BE2C (cell line): ENCODE measurements around the gene PSG1.
A peak's percentile ranks its signal among the peaks of the same experiment; 100 is the strongest.
"Not testable (repeated sequence)": the region's sequence is repeated elsewhere in the genome, so short reads cannot be mapped to it uniquely, and the experiment has no call there.

Experiments used
- DNase-seq: peaks from one replicate; pipeline ENCODE4 v3.0.0-alpha.2; 2020
- H3K27me3 ChIP-seq: fragments of 250-450 bp; sonication (Bioruptor Pico); 2 replicates; pipeline ENCODE4 v1.5.1; 2020; ENCODE audit warnings: mild to moderate bottlenecking
- H3K36me3 ChIP-seq: fragments of 250-450 bp; sonication (Bioruptor Pico); 2 replicates; pipeline ENCODE4 v1.5.1; 2020; ENCODE audit warnings: mild to moderate bottlenecking
- H3K4me1 ChIP-seq: fragments of 250-450 bp; sonication (Bioruptor Pico); 2 replicates; pipeline ENCODE4 v1.5.1; 2020
- H3K4me3 ChIP-seq: 2 replicates; pipeline ENCODE4 v1.5.1; 2011; ENCODE audit warnings: low read depth, low read length
- H3K9me3 ChIP-seq: fragments of 250-450 bp; sonication (Bioruptor Pico); 2 replicates; pipeline ENCODE4 v1.5.1; 2020
- TF ChIP-seq, protein P1 (sequence below): IDR thresholded peaks from 2 replicates; pipeline ENCODE4 v1.5.1; 2012; ENCODE audit warnings: mild to moderate bottlenecking, low read depth, low read length

PSG1 gene

DNA sequence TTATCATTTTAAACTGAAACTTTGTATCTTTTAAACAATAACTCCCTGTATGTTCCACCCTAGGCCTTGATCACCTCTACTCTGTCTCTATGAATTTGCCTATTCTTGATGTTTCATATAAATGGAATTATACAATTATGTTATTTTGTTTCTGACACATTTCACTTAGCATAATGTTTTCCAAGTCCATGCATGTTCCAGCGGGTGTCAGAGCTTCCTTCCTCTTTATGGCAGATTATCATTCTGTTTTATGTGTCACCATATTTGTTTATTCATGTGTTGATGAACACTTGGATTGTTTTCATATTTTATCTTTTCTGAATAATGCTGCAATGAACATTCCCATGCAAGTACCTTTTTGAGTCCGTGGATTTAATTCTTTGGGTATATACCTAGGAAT lies 3.2 kb upstream of the PSG1 start:
- DNase-seq, H3K9me3 ChIP-seq, H3K4me3 ChIP-seq, H3K4me1 ChIP-seq, H3K27me3 ChIP-seq, H3K36me3 ChIP-seq: not testable (repeated sequence)

DNA sequence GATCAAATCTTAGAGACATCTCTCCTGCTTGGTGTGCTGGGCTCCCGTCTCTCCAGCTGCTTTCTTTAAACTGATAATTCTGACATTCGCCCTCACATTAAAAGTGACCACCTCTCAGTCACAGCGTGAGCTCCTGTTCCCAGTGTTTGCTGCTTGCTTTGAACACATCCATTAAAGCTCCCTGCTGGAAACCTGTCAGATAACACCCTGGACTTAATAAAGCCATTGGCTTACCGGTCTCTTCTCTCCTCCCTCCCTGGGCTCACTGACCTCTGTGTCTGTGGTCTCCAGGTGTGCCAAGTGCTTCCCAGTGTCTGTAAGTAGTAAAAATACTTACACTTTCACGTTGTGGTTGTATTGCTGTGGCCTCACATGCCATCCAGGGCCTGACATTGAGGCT lies 2.5 kb upstream of the PSG1 start:
- not testable (repeated sequence) for DNase-seq, H3K9me3 ChIP-seq, H3K4me1 ChIP-seq, H3K27me3 ChIP-seq, H3K4me3 ChIP-seq, H3K36me3 ChIP-seq

DNA sequence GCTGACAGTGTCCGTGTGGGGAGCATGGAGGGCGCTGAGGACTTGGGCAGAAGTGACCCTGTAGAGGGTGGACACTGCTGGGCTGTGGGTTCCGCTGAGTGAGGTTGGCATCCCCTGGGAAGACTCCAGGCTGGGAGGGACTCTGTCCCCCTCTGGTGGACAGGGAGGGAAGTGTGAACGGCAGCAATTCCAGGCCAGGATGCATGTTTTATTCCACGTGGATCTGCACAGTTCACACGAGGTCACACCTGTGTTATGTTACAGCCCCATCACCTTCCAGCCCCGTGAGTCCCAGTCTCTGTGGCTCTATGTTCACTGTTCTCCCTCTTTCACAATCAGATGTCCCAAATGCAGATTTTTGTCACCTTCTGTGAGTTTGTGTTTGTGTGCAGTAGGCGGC lies 1.8 kb upstream of the PSG1 start:
- not testable (repeated sequence) for H3K27me3 ChIP-seq, DNase-seq, H3K9me3 ChIP-seq, H3K4me3 ChIP-seq, H3K36me3 ChIP-seq, H3K4me1 ChIP-seq
- TF ChIP-seq, protein P1, sequence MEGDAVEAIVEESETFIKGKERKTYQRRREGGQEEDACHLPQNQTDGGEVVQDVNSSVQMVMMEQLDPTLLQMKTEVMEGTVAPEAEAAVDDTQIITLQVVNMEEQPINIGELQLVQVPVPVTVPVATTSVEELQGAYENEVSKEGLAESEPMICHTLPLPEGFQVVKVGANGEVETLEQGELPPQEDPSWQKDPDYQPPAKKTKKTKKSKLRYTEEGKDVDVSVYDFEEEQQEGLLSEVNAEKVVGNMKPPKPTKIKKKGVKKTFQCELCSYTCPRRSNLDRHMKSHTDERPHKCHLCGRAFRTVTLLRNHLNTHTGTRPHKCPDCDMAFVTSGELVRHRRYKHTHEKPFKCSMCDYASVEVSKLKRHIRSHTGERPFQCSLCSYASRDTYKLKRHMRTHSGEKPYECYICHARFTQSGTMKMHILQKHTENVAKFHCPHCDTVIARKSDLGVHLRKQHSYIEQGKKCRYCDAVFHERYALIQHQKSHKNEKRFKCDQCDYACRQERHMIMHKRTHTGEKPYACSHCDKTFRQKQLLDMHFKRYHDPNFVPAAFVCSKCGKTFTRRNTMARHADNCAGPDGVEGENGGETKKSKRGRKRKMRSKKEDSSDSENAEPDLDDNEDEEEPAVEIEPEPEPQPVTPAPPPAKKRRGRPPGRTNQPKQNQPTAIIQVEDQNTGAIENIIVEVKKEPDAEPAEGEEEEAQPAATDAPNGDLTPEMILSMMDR, result peak; percentile 47

DNA sequence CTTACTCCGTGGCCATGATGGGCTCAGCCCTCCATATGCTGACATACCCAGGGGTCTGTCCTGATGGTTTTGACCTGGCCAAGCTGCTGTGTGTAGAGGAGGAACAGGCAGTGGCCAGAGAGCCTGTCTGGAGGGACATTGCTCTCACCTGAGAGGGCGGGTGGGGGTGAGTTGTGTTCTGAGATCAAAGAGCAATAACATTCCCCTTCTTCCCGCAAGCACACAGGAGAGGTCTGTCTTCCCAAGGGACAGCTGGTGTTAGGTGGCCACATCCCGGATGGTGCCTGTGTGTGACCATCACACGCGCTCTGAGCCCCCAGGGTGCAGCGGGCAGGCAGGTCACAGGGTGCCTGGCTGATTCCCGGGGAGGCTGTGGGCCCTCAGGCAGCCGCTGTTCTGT lies 1.1 kb upstream of the PSG1 start:
- H3K36me3 ChIP-seq, H3K4me1 ChIP-seq, H3K9me3 ChIP-seq, DNase-seq, H3K27me3 ChIP-seq, H3K4me3 ChIP-seq: not testable (repeated sequence)

DNA sequence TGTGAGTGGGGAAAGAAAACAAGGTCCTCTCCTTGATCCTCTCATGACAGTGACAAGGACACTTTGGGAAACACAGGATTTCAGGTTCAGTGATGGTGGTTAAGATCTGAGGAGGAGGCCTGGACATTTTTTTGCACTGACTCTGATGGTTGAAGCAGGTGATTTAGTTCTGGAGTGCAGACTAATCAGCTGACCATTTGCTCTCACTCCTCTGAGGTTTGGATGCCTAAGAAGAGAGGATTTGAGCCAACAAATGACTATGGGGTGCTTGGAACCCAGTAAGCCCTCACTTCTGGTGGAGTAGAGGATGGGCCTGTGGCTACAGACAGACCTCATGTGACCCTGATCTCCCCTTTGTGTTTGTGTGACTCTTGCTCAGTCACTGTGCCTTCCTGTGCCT lies 2.9 kb downstream of the PSG1 start:
- H3K4me1 ChIP-seq, DNase-seq, H3K4me3 ChIP-seq, H3K27me3 ChIP-seq, H3K36me3 ChIP-seq, H3K9me3 ChIP-seq: not testable (repeated sequence)

DNA sequence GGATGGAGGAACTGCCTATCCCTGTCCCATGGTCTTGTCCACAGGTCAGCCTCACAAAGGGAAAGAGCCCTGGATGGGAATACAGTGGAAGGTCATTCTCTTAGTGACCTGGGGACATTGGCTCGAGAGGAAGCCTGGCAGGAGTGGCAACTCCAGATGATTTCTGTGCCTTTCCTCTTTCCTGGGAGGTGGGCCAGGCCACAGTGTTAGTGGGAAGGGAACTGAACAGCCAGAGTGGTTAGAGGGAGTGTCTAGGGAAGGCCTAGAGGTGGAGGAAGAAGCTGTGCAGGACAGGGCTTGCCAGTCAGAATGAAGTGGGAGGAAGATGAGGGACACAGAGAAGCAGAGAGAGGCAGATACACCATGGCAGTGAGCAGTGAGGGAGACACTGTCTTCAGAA lies 3.6 kb downstream of the PSG1 start:
- not testable (repeated sequence) for DNase-seq, H3K4me1 ChIP-seq, H3K36me3 ChIP-seq, H3K4me3 ChIP-seq, H3K27me3 ChIP-seq, H3K9me3 ChIP-seq

DNA sequence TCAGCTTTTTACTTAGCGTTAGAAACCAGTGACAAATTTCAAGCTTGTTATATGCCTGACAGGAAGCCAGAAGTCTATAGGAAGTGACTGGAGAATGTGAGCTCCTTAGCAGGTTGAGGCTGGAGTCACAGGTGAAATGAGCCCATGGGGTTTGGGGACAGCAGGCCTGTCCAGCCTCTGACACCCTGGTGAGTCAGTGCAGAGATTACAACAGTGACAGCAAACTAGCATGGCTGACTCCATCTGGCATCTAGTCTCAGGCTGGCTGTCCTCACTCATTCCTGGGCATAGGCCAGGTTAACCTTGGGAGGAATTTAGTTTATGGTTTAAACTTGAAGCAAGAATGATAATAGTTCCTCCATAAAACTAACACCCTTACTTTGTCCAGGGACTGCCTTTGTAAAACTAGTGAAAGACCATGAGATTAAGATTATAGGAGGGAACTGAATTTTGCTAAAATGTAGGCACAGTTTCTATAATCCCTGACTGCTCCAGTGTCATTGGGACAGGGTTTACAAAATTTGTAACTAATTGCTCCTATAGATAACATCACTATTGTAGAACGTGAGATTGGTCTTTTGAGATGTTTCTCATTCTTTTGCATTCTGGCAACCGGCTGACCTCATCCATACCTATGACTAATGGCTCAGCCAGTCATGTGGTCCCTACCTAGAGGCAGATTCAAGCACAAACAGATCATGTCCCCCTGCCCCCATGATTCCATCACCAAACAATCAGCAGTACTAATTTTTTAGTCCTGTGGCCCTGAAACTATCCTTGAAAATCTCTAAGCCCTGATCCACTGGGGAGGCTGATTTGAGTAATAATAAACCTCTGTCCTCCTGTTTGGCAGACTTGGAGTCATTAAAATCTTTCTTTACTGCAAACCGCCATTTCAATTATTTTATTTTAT lies 4.4 kb downstream of the PSG1 start:
- not testable (repeated sequence) for H3K9me3 ChIP-seq, H3K36me3 ChIP-seq, DNase-seq

DNA sequence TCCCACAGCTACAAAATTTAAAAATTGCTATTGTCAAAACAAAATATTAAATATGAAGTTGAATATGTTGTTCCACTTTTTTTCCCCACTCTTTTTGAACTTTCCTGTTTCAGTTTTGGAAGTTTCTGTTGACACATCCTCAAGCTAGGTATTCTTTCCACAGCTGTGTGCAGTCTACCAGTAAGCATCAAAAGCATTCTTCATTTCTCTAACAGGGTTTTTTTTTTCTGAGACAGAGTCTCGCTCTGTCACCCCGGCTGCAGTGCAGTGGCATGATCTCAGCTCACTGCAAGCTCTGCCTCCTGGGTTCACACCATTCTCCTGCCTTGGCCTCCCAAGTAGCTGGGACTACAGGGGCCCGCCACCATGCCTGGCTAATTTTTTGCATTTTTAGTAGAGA lies 5.4 kb downstream of the PSG1 start:
- not testable (repeated sequence) for H3K36me3 ChIP-seq, H3K9me3 ChIP-seq, DNase-seq, H3K4me3 ChIP-seq, H3K4me1 ChIP-seq, H3K27me3 ChIP-seq

More for the DNA sequence above, 4.4 kb downstream of the PSG1 start:
- not testable (repeated sequence) for H3K4me1 ChIP-seq, H3K4me3 ChIP-seq, H3K27me3 ChIP-seq

DNA sequence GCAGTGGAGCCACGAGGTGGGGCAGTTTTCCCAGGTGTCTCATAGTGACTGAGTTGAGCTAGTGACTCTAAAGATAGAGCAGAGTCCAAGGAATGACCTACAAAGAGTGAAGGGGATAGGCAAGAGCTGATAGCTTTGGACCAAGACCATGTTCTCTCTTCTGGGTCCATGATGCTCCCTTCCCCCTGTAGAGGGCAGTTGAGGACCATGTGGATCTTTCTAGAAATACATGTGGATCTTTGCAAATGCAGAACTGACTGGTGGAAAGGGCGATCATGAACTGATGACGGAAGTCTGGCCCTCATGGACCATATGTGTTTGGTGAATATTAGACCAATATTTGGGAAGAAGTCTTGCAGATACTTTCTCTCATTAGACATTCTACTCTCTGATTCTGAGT lies 6.9 kb downstream of the PSG1 start:
- TF ChIP-seq, protein P1, result no peak
- H3K36me3 ChIP-seq, result no peaks in the 10 kb centered on the region
- no peaks in the 10 kb centered on the region for H3K9me3 ChIP-seq
- no peaks in the 10 kb centered on the region for H3K27me3 ChIP-seq
- no peaks in the 10 kb centered on the region for H3K4me1 ChIP-seq
- DNase-seq, result no peak
- no peak overlapping the region for H3K4me3 ChIP-seq

DNA sequence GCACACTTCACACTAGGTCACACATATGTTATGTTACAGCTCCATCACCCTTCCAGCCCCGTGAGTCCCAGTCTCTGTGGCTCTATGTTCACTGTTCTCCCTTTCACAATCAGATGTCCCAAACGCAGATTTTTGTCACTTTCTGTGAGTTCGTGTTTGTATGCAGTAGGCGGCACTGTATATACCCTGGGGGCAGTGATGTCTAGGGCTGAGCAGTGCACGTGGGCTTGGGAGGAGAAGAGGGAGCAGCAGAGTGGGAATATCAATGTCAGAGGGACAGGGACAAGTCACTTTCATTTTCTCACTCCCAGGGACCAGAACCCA lies 22.0 kb downstream of the PSG1 start:
- Histone ChIP-seq H3K4me1 (no peaks in the 10 kb centered on the region), H3K27me3 (no peaks in the 10 kb centered on the region), H3K36me3 (no peaks in the 10 kb centered on the region), H3K4me3 (no peak overlapping the region), H3K9me3 (no peaks in the 10 kb centered on the region)
- TF ChIP-seq, protein P1, result no peak; the same call in 1 of the 2 replicates
- no peak for DNase-seq
